ENCODE results near the gene SH3GL1.

The SH3GL1 gene

GRCh38 chr19:4367781-4368127 is 32.6 kb downstream of the SH3GL1 start:
- Histone ChIP-seq H3K4me2 (ENCODE audit: low read length) (no peak overlapping the region), H3K4me1 (ENCODE audit: insufficient read depth, low read length, severe bottlenecking) (peaks cover 26% of the 10 kb centered on the region), H3K79me2 (ENCODE audit: insufficient read depth, low read length) (no peaks in the 10 kb centered on the region), H3K36me3 (ENCODE audit: insufficient read depth, low read length) (peaks cover 20% of the 10 kb centered on the region), H3K9me2 (ENCODE audit: low read depth, low read length) (no peaks in the 10 kb centered on the region), H4K20me1 (ENCODE audit: insufficient read depth, low read length) (no peaks in the 10 kb centered on the region), H3K27ac (ENCODE audit: low read depth, low read length, poor library complexity, severe bottlenecking) (peak overlapping the region; percentile 81), H3K9ac (ENCODE audit: low read length) (no peak overlapping the region), H3K27me3 (ENCODE audit: insufficient read depth, low read length) (no peaks in the 10 kb centered on the region), H3F3A (ENCODE audit: insufficient read depth, low read length) (no peaks in the 10 kb centered on the region), H3K4me3 (ENCODE audit: low read depth, low read length, poor library complexity, severe bottlenecking) (no peak overlapping the region), H2AFZ (ENCODE audit: low read length) (no peak overlapping the region), H3K9me3 (ENCODE audit: low read length) (no peaks in the 10 kb centered on the region)
- TF ChIP-seq EZH2 (IDR thresholded peaks at IDR 0.05; ENCODE audit: borderline replicate concordance, low read length) (no peak), CTCF (IDR thresholded peaks at IDR 0.05; ENCODE audit: low read length) (no peak)

GRCh38 chr19:4367336-4367723 is 33.0 kb downstream of the SH3GL1 start:
- H3K4me2 ChIP-seq (ENCODE audit: low read length), result no peak overlapping the region
- H2AFZ ChIP-seq (ENCODE audit: low read length), result no peak overlapping the region
- H3K27me3 ChIP-seq (ENCODE audit: insufficient read depth, low read length), result no peaks in the 10 kb centered on the region
- no peaks in the 10 kb centered on the region for H3F3A ChIP-seq (ENCODE audit: insufficient read depth, low read length)
- H3K27ac ChIP-seq (ENCODE audit: low read depth, low read length, poor library complexity, severe bottlenecking), result no peak overlapping the region
- H4K20me1 ChIP-seq (ENCODE audit: insufficient read depth, low read length), result no peaks in the 10 kb centered on the region
- no peaks in the 10 kb centered on the region for H3K79me2 ChIP-seq (ENCODE audit: insufficient read depth, low read length)
- H3K4me3 ChIP-seq (ENCODE audit: low read depth, low read length, poor library complexity, severe bottlenecking), result no peak overlapping the region
- peaks cover 26% of the 10 kb centered on the region for H3K4me1 ChIP-seq (ENCODE audit: insufficient read depth, low read length, severe bottlenecking)
- no peak overlapping the region for H3K9ac ChIP-seq (ENCODE audit: low read length)
- H3K9me2 ChIP-seq (ENCODE audit: low read depth, low read length), result no peaks in the 10 kb centered on the region
- no peak for TF ChIP-seq EZH2 (IDR thresholded peaks at IDR 0.05; ENCODE audit: borderline replicate concordance, low read length)
- TF ChIP-seq CTCF (IDR thresholded peaks at IDR 0.05; ENCODE audit: low read length), result no peak
- H3K9me3 ChIP-seq (ENCODE audit: low read length), result no peaks in the 10 kb centered on the region
- H3K36me3 ChIP-seq (ENCODE audit: insufficient read depth, low read length), result peaks cover 24% of the 10 kb centered on the region

- no peaks in the 10 kb centered on the region for H3F3A ChIP-seq (ENCODE audit: insufficient read depth, low read length)
- TF ChIP-seq EZH2 (IDR thresholded peaks at IDR 0.05; ENCODE audit: borderline replicate concordance, low read length) (no peak), CTCF (IDR thresholded peaks at IDR 0.05; ENCODE audit: low read length) (no peak)
- no peaks in the 10 kb centered on the region for H4K20me1 ChIP-seq (ENCODE audit: insufficient read depth, low read length)
- H3K79me2 ChIP-seq (ENCODE audit: insufficient read depth, low read length), result no peaks in the 10 kb centered on the region
- peaks cover 30% of the 10 kb centered on the region; the same call in 1 of the 2 replicates for H3K36me3 ChIP-seq (ENCODE audit: insufficient read depth, low read length)
- no peak overlapping the region for H3K4me2 ChIP-seq (ENCODE audit: low read length)
- H3K27me3 ChIP-seq (ENCODE audit: insufficient read depth, low read length), result no peaks in the 10 kb centered on the region
- no peak overlapping the region for H3K4me3 ChIP-seq (ENCODE audit: low read depth, low read length, poor library complexity, severe bottlenecking)
- no peaks in the 10 kb centered on the region for H3K9me2 ChIP-seq (ENCODE audit: low read depth, low read length)
- no peak overlapping the region for H3K9ac ChIP-seq (ENCODE audit: low read length)
- H3K9me3 ChIP-seq (ENCODE audit: low read length), result no peaks in the 10 kb centered on the region
- peaks cover 26% of the 10 kb centered on the region for H3K4me1 ChIP-seq (ENCODE audit: insufficient read depth, low read length, severe bottlenecking)
- no peak overlapping the region for H2AFZ ChIP-seq (ENCODE audit: low read length)
- H3K27ac ChIP-seq (ENCODE audit: low read depth, low read length, poor library complexity, severe bottlenecking), result no peak overlapping the region
Observed at GRCh38 chr19:4366666-4367335, 33.5 kb downstream of the SH3GL1 start.
